ENCODE measurements around the gene GALNT18.

DNA sequence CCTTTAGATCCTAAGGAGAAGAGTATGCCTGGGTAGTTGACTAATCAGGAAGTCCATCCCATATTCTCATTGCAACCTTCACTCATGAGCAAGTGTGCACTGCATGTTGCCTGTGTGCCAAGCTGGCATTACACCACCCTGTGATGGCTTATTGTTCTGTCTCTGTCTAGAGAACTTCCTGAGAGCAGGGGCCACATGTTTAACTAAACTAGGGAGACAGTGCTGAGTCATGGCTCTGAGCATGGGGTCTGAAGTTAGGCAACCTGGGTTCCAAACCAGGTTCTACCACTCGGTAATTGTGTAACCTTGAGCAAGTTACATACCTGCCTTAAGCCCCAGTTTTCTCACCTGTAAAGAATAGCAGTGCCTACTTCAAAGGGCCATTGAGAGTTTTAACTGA lies 308.4 kb downstream of the GALNT18 start:
- TF ChIP-seq, protein P1, sequence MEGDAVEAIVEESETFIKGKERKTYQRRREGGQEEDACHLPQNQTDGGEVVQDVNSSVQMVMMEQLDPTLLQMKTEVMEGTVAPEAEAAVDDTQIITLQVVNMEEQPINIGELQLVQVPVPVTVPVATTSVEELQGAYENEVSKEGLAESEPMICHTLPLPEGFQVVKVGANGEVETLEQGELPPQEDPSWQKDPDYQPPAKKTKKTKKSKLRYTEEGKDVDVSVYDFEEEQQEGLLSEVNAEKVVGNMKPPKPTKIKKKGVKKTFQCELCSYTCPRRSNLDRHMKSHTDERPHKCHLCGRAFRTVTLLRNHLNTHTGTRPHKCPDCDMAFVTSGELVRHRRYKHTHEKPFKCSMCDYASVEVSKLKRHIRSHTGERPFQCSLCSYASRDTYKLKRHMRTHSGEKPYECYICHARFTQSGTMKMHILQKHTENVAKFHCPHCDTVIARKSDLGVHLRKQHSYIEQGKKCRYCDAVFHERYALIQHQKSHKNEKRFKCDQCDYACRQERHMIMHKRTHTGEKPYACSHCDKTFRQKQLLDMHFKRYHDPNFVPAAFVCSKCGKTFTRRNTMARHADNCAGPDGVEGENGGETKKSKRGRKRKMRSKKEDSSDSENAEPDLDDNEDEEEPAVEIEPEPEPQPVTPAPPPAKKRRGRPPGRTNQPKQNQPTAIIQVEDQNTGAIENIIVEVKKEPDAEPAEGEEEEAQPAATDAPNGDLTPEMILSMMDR (IDR thresholded peaks at IDR 0.05) = no peak
- TF ChIP-seq POLR2A (IDR thresholded peaks at IDR 0.05) = no peak

Measured in right lobe of liver (tissue), 4 donors.